ENCODE results near the gene SEMA4A. TPM values are rescaled to one million over a fixed set of nuclear protein-coding genes. Genes with fewer than 3 reads are reported as not detected.
A peak's percentile ranks its signal among the peaks of the same experiment; 100 is the strongest.

SEMA4A gene
- total and polyA plus RNA-seq, 2 of the 8 experiments (the other 6 are each of a cell fraction or from before 2014, with no cell fraction given) = 7.3 to 10.6 TPM

GRCh38 chr1:156128654-156129597, 24.5 kb upstream of the SEMA4A start:
- peak overlapping the region; percentile 89 for H2BK5ac ChIP-seq (ENCODE audit: low read depth, low read length)
- H3K27ac ChIP-seq (ENCODE audit: low read depth, low read length) = no peak overlapping the region
- no peak overlapping the region for H3K4me3 ChIP-seq (ENCODE audit: extremely low read depth in 1 of 4, insufficient read depth in 2 of 4, low read depth in 3 of 4, low read length in 4 of 4)
- no peak for FAIRE-seq
- DNase-seq (ENCODE audit: low read depth in 1 of 2, low spot score in 2 of 2) = no peak
- H4K91ac ChIP-seq (replicated peaks; ENCODE audit: insufficient read length, low read length) = peak overlapping the region; percentile 44
- no peak overlapping the region for H2BK120ac ChIP-seq (replicated peaks; ENCODE audit: low read depth, low read length)
- H3K79me1 ChIP-seq (ENCODE audit: low read depth, low read length) = peaks cover 2% of the 10 kb centered on the region; the same call in 1 of the 2 replicates
- no peaks in the 10 kb centered on the region; a peak in 1 of 8 replicates for H3K36me3 ChIP-seq (ENCODE audit: control insufficient read depth in 2 of 4, insufficient read depth in 4 of 4, low read length in 3 of 4)
- H3K18ac ChIP-seq (ENCODE audit: extremely low read depth, low read length) = peak overlapping the region; percentile 43; the same call in 1 of the 2 replicates
- peaks cover 11 to 23% (median 14%) of the 10 kb centered on the region in 4 experiments for H3K4me1 ChIP-seq (replicated peaks in 1 of 4; ENCODE audit: control insufficient read depth in 3 of 4, insufficient read depth in 4 of 4, low read length in 3 of 4)
- WGBS, 2 experiments (ENCODE audit: extremely low coverage in 1 of 2, insufficient coverage in 1 of 2, insufficient read length in 1 of 2, insufficient replicate concordance in 2 of 2, low coverage in 1 of 2, low lambda C conversion rate in 2 of 2, missing lambda C conversion rate in 1 of 2) = 84% methylated on average over 8 of the region's 8 CpGs; no CpG with 5 or more reads in 1 of the 2 experiments
- no peaks in the 10 kb centered on the region for H3K27me3 ChIP-seq (replicated peaks in 1 of 4; ENCODE audit: control insufficient read depth in 3 of 4, extremely low read depth in 1 of 4, insufficient read depth in 3 of 4, low read length in 3 of 4)
- H3K23me2 ChIP-seq (ENCODE audit: low read depth, low read length) = no peaks in the 10 kb centered on the region
- H4K20me1 ChIP-seq (replicated peaks in 1 of 2; ENCODE audit: control insufficient read depth in 1 of 2, insufficient read depth in 2 of 2, low read length in 2 of 2) = no peaks in the 10 kb centered on the region
- H3K14ac ChIP-seq (ENCODE audit: insufficient read length) = no peak overlapping the region
- peak overlapping the region; percentile 88; the same call in 1 of the 2 replicates for H2BK12ac ChIP-seq (ENCODE audit: low read depth, low read length)
- H3K79me2 ChIP-seq (ENCODE audit: control insufficient read depth in 1 of 2, insufficient read depth in 2 of 2, low read length in 2 of 2) = peaks cover 0 to 4% of the 10 kb centered on the region in 2 experiments; a peak in 1 of 4 replicates
- peak overlapping the region; percentile 5 for H3K4ac ChIP-seq (replicated peaks; ENCODE audit: insufficient read length, low read depth, low read length)
- H2BK15ac ChIP-seq (ENCODE audit: low read length) = peak overlapping the region; percentile 6; the same call in 1 of the 2 replicates
- H4K5ac ChIP-seq (ENCODE audit: insufficient read length, low read depth, low read length) = no peak overlapping the region
- no peak overlapping the region for H2AFZ ChIP-seq (ENCODE audit: low read length)
- no peak overlapping the region; the same call in 1 of the 2 replicates for H4K8ac ChIP-seq (ENCODE audit: extremely low read depth, insufficient read depth, low read length)
- no peak overlapping the region for H3K23ac ChIP-seq (ENCODE audit: insufficient read length)
- H3K56ac ChIP-seq (replicated peaks; ENCODE audit: insufficient read length, low read depth, low read length) = no peak overlapping the region
- no peaks in the 10 kb centered on the region for H3K9me3 ChIP-seq (ENCODE audit: insufficient read depth in 2 of 2, low read depth in 1 of 2, low read length in 1 of 2)
- ChIA-PET CTCF (ENCODE audit: partially characterized antibody) (interaction anchor here (0.7 to 42.4 kb wide), 37 partner anchors 10 to 317 kb away, joined by 3 to 1994 read pairs (median 5); partner anchors contain the start of genes BGLAP, LAMTOR2, LMNA and MEX3A), POLR2A (ENCODE audit: partially characterized antibody) (interaction anchor here (0.6 to 28.0 kb wide), 17 partner anchors 9 to 177 kb away, joined by 3 to 763 read pairs (median 4); partner anchors contain the start of genes ARHGEF2, LMNA, MEX3A and PMF1)
- no peak overlapping the region; the same call in 1 of the 2 replicates for H2BK20ac ChIP-seq (ENCODE audit: low read length)
- no peak overlapping the region; a peak in 1 of 7 replicates for H3K9ac ChIP-seq (replicated peaks in 1 of 4; ENCODE audit: extremely low read depth in 1 of 4, low read depth in 3 of 4, low read length in 3 of 4)
- H3K4me2 ChIP-seq (ENCODE audit: insufficient read depth in 1 of 2, low read depth in 2 of 2, low read length in 2 of 2) = 0 out of 4 replicates have a peak overlapping the region, but pooled peaks of 1 of the 2 experiments have one; percentile 3
- H2AK5ac ChIP-seq (ENCODE audit: low read depth, low read length) = peak overlapping the region; percentile 7; the same call in 1 of the 2 replicates
- no peak for TF ChIP-seq USF2 (IDR thresholded peaks at IDR 0.05; ENCODE audit: low read length)
- no peak for TF ChIP-seq TBP (IDR thresholded peaks at IDR 0.05; ENCODE audit: low read depth, low read length)
- no peak for TF ChIP-seq KDM4A (IDR thresholded peaks at IDR 0.05; ENCODE audit: low read depth, low read length, severe bottlenecking)
- TF ChIP-seq MAX (IDR thresholded peaks at IDR 0.05) = no peak
- TF ChIP-seq SIN3A (conservative IDR thresholded peaks at IDR 0.05 in 1 of 2, IDR thresholded peaks at IDR 0.05 in 1 of 2; ENCODE audit: low read depth in 1 of 2, low read length in 2 of 2) = no peak
- TF ChIP-seq RAD21 (IDR thresholded peaks at IDR 0.05 in 1 of 2, conservative IDR thresholded peaks at IDR 0.05 in 1 of 2; ENCODE audit: low read depth in 2 of 2, low read length in 2 of 2) = no peak
- no peak for TF ChIP-seq E2F6 (IDR thresholded peaks at IDR 0.05)
